Gastroesophageal sphincter (tissue), 3 donors: ENCODE data around the gene FBXL20.

Source experiments
- CTCF ChIP-seq, 4 experiments: fragments of 200-600 bp in 2 of 4; fragments of 450-650 bp in 2 of 4; sonication (generic) in 1 of 4; IDR thresholded peaks; one replicate each; pipeline ENCODE4 v1.5.1; 2017 to 2019; ENCODE audit warnings: antibody characterized with exemption in 4 of 4, mild to moderate bottlenecking in 2 of 4, moderate library complexity in 2 of 4
- POLR2A ChIP-seq, 2 donors: fragments of 450-650 bp; IDR thresholded peaks; one replicate each; pipeline ENCODE4 v1.6.1; 2017; ENCODE audit warnings: antibody characterized with exemption in 2 of 2, mild to moderate bottlenecking in 2 of 2, moderate library complexity in 1 of 2
- POLR2AphosphoS5 ChIP-seq: sonication (generic); formaldehyde crosslinking; IDR thresholded peaks from one replicate; pipeline ENCODE4 v1.6.1; 2017; ENCODE audit warnings: antibody characterized with exemption

- TF ChIP-seq POLR2AphosphoS5, result no peak
- no peak for TF ChIP-seq CTCF (IDR thresholded peaks at IDR 0.05)
- no peak for TF ChIP-seq POLR2A (IDR thresholded peaks at IDR 0.05)
These were observed 1.6 kb upstream of the FBXL20 start for GRCh38 chr17:39402890-39403605.
